Measurements from ENCODE around the gene INKA2. TPM values are rescaled to one million over a fixed set of nuclear protein-coding genes. Genes with fewer than 3 reads are reported as not detected.
A peak's percentile ranks its signal among the peaks of the same experiment; 100 is the strongest.

The INKA2 gene
- total and polyA plus RNA-seq, 2 experiments from 2014 or later = 3.7 to 8.4 TPM

GRCh38 chr1:111719674-111720132 lies 19.5 kb downstream of the INKA2 start:
- TF ChIP-seq JUNB (IDR thresholded peaks at IDR 0.05; ENCODE audit: unreplicated experiment) = no peak
- no peak for TF ChIP-seq ZNF331 (CRISPR knock-in tag; IDR thresholded peaks at IDR 0.05; ENCODE audit: low read depth)
- TF ChIP-seq POLR2AphosphoS5 (IDR thresholded peaks at IDR 0.05; ENCODE audit: low read depth) = no peak
- TF ChIP-seq NANOG (IDR thresholded peaks at IDR 0.05; ENCODE audit: borderline replicate concordance) = no peak
- TF ChIP-seq EZH2 (IDR thresholded peaks at IDR 0.05; ENCODE audit: low read depth, unreplicated experiment) = no peak
- no peak for TF ChIP-seq CREB1 (CRISPR knock-in tag; IDR thresholded peaks at IDR 0.05; ENCODE audit: low read depth)
- TF ChIP-seq EZH2phosphoT487 (IDR thresholded peaks at IDR 0.05; ENCODE audit: unreplicated experiment) = no peak
- TF ChIP-seq, protein P1, sequence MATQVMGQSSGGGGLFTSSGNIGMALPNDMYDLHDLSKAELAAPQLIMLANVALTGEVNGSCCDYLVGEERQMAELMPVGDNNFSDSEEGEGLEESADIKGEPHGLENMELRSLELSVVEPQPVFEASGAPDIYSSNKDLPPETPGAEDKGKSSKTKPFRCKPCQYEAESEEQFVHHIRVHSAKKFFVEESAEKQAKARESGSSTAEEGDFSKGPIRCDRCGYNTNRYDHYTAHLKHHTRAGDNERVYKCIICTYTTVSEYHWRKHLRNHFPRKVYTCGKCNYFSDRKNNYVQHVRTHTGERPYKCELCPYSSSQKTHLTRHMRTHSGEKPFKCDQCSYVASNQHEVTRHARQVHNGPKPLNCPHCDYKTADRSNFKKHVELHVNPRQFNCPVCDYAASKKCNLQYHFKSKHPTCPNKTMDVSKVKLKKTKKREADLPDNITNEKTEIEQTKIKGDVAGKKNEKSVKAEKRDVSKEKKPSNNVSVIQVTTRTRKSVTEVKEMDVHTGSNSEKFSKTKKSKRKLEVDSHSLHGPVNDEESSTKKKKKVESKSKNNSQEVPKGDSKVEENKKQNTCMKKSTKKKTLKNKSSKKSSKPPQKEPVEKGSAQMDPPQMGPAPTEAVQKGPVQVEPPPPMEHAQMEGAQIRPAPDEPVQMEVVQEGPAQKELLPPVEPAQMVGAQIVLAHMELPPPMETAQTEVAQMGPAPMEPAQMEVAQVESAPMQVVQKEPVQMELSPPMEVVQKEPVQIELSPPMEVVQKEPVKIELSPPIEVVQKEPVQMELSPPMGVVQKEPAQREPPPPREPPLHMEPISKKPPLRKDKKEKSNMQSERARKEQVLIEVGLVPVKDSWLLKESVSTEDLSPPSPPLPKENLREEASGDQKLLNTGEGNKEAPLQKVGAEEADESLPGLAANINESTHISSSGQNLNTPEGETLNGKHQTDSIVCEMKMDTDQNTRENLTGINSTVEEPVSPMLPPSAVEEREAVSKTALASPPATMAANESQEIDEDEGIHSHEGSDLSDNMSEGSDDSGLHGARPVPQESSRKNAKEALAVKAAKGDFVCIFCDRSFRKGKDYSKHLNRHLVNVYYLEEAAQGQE (IDR thresholded peaks at IDR 0.05; ENCODE audit: unreplicated experiment) = no peak
- TF ChIP-seq, protein P2, sequence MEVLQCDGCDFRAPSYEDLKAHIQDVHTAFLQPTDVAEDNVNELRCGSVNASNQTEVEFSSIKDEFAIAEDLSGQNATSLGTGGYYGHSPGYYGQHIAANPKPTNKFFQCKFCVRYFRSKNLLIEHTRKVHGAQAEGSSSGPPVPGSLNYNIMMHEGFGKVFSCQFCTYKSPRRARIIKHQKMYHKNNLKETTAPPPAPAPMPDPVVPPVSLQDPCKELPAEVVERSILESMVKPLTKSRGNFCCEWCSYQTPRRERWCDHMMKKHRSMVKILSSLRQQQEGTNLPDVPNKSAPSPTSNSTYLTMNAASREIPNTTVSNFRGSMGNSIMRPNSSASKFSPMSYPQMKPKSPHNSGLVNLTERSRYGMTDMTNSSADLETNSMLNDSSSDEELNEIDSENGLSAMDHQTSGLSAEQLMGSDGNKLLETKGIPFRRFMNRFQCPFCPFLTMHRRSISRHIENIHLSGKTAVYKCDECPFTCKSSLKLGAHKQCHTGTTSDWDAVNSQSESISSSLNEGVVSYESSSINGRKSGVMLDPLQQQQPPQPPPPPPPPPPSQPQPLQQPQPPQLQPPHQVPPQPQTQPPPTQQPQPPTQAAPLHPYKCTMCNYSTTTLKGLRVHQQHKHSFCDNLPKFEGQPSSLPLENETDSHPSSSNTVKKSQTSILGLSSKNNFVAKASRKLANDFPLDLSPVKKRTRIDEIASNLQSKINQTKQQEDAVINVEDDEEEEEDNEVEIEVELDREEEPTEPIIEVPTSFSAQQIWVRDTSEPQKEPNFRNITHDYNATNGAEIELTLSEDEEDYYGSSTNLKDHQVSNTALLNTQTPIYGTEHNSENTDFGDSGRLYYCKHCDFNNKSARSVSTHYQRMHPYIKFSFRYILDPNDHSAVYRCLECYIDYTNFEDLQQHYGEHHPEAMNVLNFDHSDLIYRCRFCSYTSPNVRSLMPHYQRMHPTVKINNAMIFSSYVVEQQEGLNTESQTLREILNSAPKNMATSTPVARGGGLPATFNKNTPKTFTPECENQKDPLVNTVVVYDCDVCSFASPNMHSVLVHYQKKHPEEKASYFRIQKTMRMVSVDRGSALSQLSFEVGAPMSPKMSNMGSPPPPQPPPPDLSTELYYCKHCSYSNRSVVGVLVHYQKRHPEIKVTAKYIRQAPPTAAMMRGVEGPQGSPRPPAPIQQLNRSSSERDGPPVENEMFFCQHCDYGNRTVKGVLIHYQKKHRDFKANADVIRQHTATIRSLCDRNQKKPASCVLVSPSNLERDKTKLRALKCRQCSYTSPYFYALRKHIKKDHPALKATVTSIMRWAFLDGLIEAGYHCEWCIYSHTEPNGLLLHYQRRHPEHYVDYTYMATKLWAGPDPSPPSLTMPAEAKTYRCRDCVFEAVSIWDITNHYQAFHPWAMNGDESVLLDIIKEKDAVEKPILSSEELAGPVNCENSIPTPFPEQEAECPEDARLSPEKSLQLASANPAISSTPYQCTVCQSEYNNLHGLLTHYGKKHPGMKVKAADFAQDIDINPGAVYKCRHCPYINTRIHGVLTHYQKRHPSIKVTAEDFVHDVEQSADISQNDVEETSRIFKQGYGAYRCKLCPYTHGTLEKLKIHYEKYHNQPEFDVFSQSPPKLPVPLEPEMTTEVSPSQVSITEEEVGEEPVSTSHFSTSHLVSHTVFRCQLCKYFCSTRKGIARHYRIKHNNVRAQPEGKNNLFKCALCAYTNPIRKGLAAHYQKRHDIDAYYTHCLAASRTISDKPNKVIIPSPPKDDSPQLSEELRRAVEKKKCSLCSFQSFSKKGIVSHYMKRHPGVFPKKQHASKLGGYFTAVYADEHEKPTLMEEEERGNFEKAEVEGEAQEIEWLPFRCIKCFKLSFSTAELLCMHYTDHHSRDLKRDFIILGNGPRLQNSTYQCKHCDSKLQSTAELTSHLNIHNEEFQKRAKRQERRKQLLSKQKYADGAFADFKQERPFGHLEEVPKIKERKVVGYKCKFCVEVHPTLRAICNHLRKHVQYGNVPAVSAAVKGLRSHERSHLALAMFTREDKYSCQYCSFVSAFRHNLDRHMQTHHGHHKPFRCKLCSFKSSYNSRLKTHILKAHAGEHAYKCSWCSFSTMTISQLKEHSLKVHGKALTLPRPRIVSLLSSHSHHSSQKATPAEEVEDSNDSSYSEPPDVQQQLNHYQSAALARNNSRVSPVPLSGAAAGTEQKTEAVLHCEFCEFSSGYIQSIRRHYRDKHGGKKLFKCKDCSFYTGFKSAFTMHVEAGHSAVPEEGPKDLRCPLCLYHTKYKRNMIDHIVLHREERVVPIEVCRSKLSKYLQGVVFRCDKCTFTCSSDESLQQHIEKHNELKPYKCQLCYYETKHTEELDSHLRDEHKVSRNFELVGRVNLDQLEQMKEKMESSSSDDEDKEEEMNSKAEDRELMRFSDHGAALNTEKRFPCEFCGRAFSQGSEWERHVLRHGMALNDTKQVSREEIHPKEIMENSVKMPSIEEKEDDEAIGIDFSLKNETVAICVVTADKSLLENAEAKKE (CRISPR knock-in tag; IDR thresholded peaks at IDR 0.05) = no peak
- TF ChIP-seq, protein P3, sequence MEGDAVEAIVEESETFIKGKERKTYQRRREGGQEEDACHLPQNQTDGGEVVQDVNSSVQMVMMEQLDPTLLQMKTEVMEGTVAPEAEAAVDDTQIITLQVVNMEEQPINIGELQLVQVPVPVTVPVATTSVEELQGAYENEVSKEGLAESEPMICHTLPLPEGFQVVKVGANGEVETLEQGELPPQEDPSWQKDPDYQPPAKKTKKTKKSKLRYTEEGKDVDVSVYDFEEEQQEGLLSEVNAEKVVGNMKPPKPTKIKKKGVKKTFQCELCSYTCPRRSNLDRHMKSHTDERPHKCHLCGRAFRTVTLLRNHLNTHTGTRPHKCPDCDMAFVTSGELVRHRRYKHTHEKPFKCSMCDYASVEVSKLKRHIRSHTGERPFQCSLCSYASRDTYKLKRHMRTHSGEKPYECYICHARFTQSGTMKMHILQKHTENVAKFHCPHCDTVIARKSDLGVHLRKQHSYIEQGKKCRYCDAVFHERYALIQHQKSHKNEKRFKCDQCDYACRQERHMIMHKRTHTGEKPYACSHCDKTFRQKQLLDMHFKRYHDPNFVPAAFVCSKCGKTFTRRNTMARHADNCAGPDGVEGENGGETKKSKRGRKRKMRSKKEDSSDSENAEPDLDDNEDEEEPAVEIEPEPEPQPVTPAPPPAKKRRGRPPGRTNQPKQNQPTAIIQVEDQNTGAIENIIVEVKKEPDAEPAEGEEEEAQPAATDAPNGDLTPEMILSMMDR (conservative IDR thresholded peaks at IDR 0.05; ENCODE audit: low read depth in 2 of 2) = no peak
- TF ChIP-seq STAT1 (IDR thresholded peaks at IDR 0.05; ENCODE audit: unreplicated experiment) = no peak
- TF ChIP-seq ETS1 (IDR thresholded peaks at IDR 0.05) = no peak
- TF ChIP-seq ZNF114 (CRISPR knock-in tag; IDR thresholded peaks at IDR 0.05) = no peak
- H2AFZ ChIP-seq = no peak overlapping the region
- peaks cover 34% of the 10 kb centered on the region for H3K4me1 ChIP-seq (ENCODE audit: insufficient read depth)
- peaks cover 40% of the 10 kb centered on the region for H3K4me1 Mint-ChIP-seq
- peak overlapping the region; percentile 42; the same call in 1 of the 2 replicates for H3K4me2 ChIP-seq
- H3K27me3 ChIP-seq (ENCODE audit: insufficient read depth) = no peaks in the 10 kb centered on the region
- H3K36me3 Mint-ChIP-seq (ENCODE audit: low read depth) = no peaks in the 10 kb centered on the region
- H3K4me3 ChIP-seq = no peak overlapping the region
- no peak overlapping the region; the same call in 2 of the 3 replicates for H3K4me3 Mint-ChIP-seq
- H3K27ac ChIP-seq (ENCODE audit: low read depth) = no peak overlapping the region
- no peaks in the 10 kb centered on the region; the same call in 1 of the 2 replicates for H3F3A ChIP-seq (replicated peaks; ENCODE audit: low read depth)
- DNase-seq (ENCODE audit: low spot score) = no peak
- H3K27ac Mint-ChIP-seq = no peak overlapping the region
- no peaks in the 10 kb centered on the region for H4K20me1 ChIP-seq (replicated peaks; ENCODE audit: insufficient read depth)
- no peaks in the 10 kb centered on the region; the same call in 2 of the 3 replicates for H3K9me3 Mint-ChIP-seq
- peak; percentile 13 for ATAC-seq
- H3K9me2 ChIP-seq (ENCODE audit: insufficient read depth) = peaks cover 6% of the 10 kb centered on the region; the same call in 1 of the 2 replicates
- no peaks in the 10 kb centered on the region for H3K36me3 ChIP-seq (ENCODE audit: insufficient read depth)
- no peaks in the 10 kb centered on the region for H3K79me2 ChIP-seq (replicated peaks; ENCODE audit: insufficient read depth)
- H3K27me3 Mint-ChIP-seq (ENCODE audit: insufficient read depth, low read depth, poor library complexity) = peaks cover 11% of the 10 kb centered on the region
